CD4-positive, CD25-positive, alpha-beta regulatory T cell (primary cell): ENCODE measurements around the gene ISL1. TPM values are rescaled to one million over a fixed set of nuclear protein-coding genes. Genes with fewer than 3 reads are reported as not detected.

Experiments used
- ATAC-seq, 2 donors: fragments of 150-1000 bp; cut with Tn5 transposase; one replicate each; pipeline ENCODE4 v1.10.0; 2021; ENCODE audit warnings: low read depth in 2 of 2, moderate number of reproducible peaks in 2 of 2, moderate library complexity in 1 of 2
- DNase-seq, 3 donors: peaks; one replicate each; pipeline versions ENCODE4 v3.0.0 to v3.0.0-alpha.2; 2012 to 2022; ENCODE audit warnings: mixed read lengths in 1 of 3
- H3K27ac ChIP-seq: one replicate; pipeline ENCODE4 v1.7.0; 2013; ENCODE audit warnings: mild to moderate bottlenecking, low read length; ENCODE audit not compliant: insufficient read depth, poor library complexity, severe bottlenecking
- H3K27me3 ChIP-seq: one replicate; pipeline ENCODE4 v1.7.0; 2013; ENCODE audit warnings: low read length; ENCODE audit not compliant: control insufficient read depth, insufficient read depth
- H3K36me3 ChIP-seq: one replicate; pipeline ENCODE4 v1.7.0; 2013; ENCODE audit warnings: mild to moderate bottlenecking, low read length, moderate library complexity; ENCODE audit not compliant: control insufficient read depth, insufficient read depth
- H3K4me1 ChIP-seq: 2 replicates; pipeline ENCODE4 v1.7.0; 2013; ENCODE audit warnings: mild to moderate bottlenecking, low read length; ENCODE audit not compliant: insufficient read depth, control insufficient read depth, poor library complexity, severe bottlenecking
- H3K4me3 ChIP-seq: one replicate; pipeline ENCODE4 v1.7.0; 2013; ENCODE audit warnings: low read depth, mild to moderate bottlenecking, low read length, moderate library complexity
- H3K9me3 ChIP-seq, 2 experiments: 1 replicate in 1 of 2; 2 replicates in 1 of 2; pipeline ENCODE4 v1.7.0; 2013; ENCODE audit warnings: low read length in 2 of 2, mild to moderate bottlenecking in 1 of 2, moderate library complexity in 1 of 2; ENCODE audit not compliant: control insufficient read depth in 2 of 2
- H3K27ac Mint-ChIP-seq, 3 donors: one replicate each; pipeline ENCODE4 v1.8.0; 2020 to 2022; ENCODE audit warnings: mild to moderate bottlenecking in 3 of 3, mixed read lengths in 3 of 3, moderate library complexity in 2 of 3
- H3K27me3 Mint-ChIP-seq: one replicate; pipeline ENCODE4 v1.8.0; 2022; ENCODE audit warnings: mild to moderate bottlenecking, mixed read lengths
- H3K36me3 Mint-ChIP-seq: one replicate; pipeline ENCODE4 v1.8.0; 2020; ENCODE audit warnings: mixed read lengths
- H3K4me1 Mint-ChIP-seq, 4 donors: one replicate each; pipeline ENCODE4 v1.8.0; 2020 to 2022; ENCODE audit warnings: mixed read lengths in 4 of 4, mild to moderate bottlenecking in 1 of 4
- H3K4me3 Mint-ChIP-seq, 4 donors: one replicate each; pipeline ENCODE4 v1.8.0; 2020 to 2022; ENCODE audit warnings: mild to moderate bottlenecking in 4 of 4, mixed read lengths in 4 of 4, moderate library complexity in 3 of 4
- H3K9me3 Mint-ChIP-seq, 7 donors: one replicate each; pipeline ENCODE4 v1.8.0; 2020 to 2022; ENCODE audit warnings: mixed read lengths in 7 of 7, mild to moderate bottlenecking in 3 of 7, moderate library complexity in 2 of 7
- polyA plus RNA-seq, 4 donors: library from polyadenylated mRNA; unstranded; fragments of 300-500 nt; fragmentation: Illumina TruSeq; gene quantifications; one replicate each; pipeline ENCODE4 v1.2.3, GENCODE V29; 2021
- total RNA-seq: library from RNA; stranded (reverse); gene quantifications from one replicate; pipeline ENCODE4 v1.2.3, GENCODE V29; 2022

ISL1 gene
- total and polyA plus RNA-seq, 5 donors from 2014 or later = not detected

DNA sequence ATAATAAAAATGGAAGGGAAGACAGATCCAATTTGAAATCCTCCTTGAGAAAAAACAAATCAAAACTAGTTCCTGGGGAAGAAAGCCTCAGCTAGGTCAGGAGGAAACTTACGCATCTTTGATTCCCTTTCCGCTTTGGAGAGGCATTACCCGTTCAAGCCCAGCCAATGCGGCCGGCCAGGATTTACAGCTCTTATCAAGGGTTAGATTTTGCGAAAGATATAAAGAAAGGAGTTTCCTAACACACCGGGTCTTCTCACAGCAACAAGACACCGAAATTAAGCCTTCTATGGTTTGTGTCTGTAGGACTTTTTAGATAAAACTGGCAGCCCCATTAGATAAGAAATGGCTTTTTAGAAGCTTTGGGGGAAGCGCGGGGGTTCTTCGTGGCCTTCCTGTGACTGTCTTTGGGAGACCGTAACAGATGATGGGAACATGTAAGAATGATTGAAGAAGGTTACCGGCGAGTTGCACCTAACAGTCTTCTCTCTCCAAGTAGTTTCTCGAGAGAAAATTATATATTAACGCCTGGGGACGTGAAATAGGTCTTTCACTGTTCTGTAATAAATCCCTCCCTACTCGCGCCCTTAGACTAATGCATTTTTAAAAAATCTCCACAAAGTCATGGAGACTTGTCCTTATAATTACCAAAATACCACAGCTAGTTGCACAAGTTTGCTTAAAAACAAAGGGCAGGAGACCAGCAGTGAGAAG is 1.3 kb upstream of the ISL1 start:
- Histone ChIP-seq H3K4me1 (no peaks in the 10 kb centered on the region), H3K9me3 (peaks cover 0 to 2% of the 10 kb centered on the region in 2 experiments), H3K27ac (no peak overlapping the region), H3K36me3 (no peaks in the 10 kb centered on the region), H3K27me3 (peaks cover 59% of the 10 kb centered on the region), H3K4me3 (no peak overlapping the region)
- ATAC-seq (no peak), DNase-seq (no peak)
- Mint-ChIP-seq H3K36me3 (no peaks in the 10 kb centered on the region), H3K27ac (no peak overlapping the region), H3K4me3 (no peak overlapping the region), H3K4me1 (peaks cover 0 to 5% (median 0%) of the 10 kb centered on the region in 4 donors), H3K9me3 (peaks cover 0 to 22% (median 2%) of the 10 kb centered on the region in 7 donors), H3K27me3 (peaks cover 88% of the 10 kb centered on the region)

DNA sequence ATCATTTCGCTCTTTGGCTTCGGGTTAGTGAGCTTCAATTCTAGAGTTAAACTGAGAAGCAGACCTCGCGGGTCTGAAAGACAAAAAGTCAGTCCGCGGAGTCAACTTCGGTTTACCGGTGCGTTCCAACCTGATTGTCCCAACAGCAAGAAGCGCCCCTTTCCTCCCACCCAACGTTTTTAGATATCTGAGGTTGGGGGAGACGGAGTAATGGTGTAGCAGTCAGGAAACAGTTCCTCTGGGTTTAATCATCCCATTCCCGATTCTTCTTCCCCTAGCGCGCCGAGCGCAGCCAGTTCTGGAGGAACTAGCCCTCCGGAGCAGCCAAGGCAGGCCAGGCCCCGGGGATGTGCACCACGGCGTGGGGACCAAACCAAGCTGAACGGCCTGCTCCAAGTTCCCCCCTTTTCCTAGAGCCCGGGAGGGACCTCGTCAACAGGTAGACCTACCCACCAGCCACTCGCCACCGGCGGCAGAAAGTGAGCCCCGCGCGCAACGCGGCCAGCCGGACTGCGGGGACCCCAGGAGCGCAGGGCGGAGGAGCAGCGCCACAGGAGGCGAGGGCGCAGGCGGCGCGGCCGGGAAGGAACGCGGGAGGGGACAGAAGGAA is 622 bp upstream of the ISL1 start:
- Histone ChIP-seq H3K27me3 (peaks cover 61% of the 10 kb centered on the region), H3K4me3 (no peak overlapping the region), H3K36me3 (no peaks in the 10 kb centered on the region), H3K27ac (no peak overlapping the region), H3K9me3 (peaks cover 2 to 3% of the 10 kb centered on the region in 2 experiments), H3K4me1 (no peaks in the 10 kb centered on the region)
- H3K27ac Mint-ChIP-seq = no peak overlapping the region
- H3K9me3 Mint-ChIP-seq = peaks cover 0 to 20% (median 2%) of the 10 kb centered on the region in 7 donors
- no peak for DNase-seq
- ATAC-seq = no peak
- H3K27me3 Mint-ChIP-seq = peaks cover 85% of the 10 kb centered on the region
- no peak overlapping the region for H3K4me3 Mint-ChIP-seq
- peaks cover 0 to 5% (median 0%) of the 10 kb centered on the region in 4 donors for H3K4me1 Mint-ChIP-seq
- no peaks in the 10 kb centered on the region for H3K36me3 Mint-ChIP-seq

DNA sequence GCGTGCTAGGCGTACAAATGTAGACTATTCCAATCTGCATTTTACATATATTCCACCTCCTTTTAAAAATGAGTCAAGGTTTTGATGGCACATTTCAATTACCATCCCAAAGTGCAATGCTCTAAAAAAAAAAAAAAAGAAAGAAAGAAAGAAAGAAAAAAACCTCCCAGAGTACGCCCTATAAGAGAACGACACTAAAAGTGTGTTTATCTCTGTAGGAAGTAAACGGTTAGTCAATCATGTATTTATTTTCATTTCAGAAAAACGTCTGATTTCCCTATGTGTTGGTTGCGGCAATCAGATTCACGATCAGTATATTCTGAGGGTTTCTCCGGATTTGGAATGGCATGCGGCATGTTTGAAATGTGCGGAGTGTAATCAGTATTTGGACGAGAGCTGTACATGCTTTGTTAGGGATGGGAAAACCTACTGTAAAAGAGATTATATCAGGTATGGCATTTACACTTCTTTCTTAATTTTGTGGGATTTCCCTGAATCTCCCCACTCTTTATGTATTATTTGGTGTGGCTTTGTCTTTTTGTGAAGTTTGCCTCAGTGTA is 1.1 kb downstream of the ISL1 start:
- Mint-ChIP-seq H3K4me1 (peaks cover 0 to 5% (median 0%) of the 10 kb centered on the region in 4 donors), H3K9me3 (peaks cover 0 to 11% (median 2%) of the 10 kb centered on the region in 7 donors), H3K36me3 (no peaks in the 10 kb centered on the region), H3K27me3 (peaks cover 81% of the 10 kb centered on the region), H3K27ac (no peak overlapping the region), H3K4me3 (no peak overlapping the region)
- Histone ChIP-seq H3K36me3 (no peaks in the 10 kb centered on the region), H3K27me3 (peaks cover 47% of the 10 kb centered on the region), H3K4me3 (no peak overlapping the region), H3K9me3 (peaks cover 2 to 3% of the 10 kb centered on the region in 2 experiments), H3K4me1 (no peaks in the 10 kb centered on the region), H3K27ac (no peak overlapping the region)
- DNase-seq = no peak
- ATAC-seq = no peak

DNA sequence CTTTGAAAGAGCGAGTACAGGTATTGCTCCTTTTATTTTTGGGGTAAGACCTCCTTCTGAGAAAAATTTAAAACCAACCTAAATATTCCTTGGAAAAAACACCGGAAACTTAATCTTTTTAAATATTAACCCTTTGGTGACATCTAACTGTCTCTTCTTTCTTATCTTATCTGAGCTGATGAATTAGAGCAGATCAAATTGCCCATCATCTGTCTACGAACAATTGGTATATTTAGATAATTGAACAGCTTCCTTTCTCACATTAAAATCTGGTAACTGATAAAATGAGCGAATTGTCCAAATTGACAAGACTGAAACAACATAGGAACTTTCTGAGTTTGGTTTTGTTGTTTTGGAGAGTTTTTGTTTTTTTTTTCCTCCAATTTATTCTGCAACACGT is 2.0 kb downstream of the ISL1 start:
- H3K4me3 ChIP-seq = no peak overlapping the region
- H3K27ac ChIP-seq = no peak overlapping the region
- H3K4me1 Mint-ChIP-seq = peaks cover 0 to 5% (median 0%) of the 10 kb centered on the region in 4 donors
- ATAC-seq (no peak), DNase-seq (no peak)
- peaks cover 0 to 11% (median 0%) of the 10 kb centered on the region in 7 donors for H3K9me3 Mint-ChIP-seq
- peaks cover 74% of the 10 kb centered on the region for H3K27me3 Mint-ChIP-seq
- no peak overlapping the region for H3K4me3 Mint-ChIP-seq
- H3K9me3 ChIP-seq = peaks cover 2 to 3% of the 10 kb centered on the region in 2 experiments
- no peaks in the 10 kb centered on the region for H3K36me3 Mint-ChIP-seq
- no peaks in the 10 kb centered on the region for H3K4me1 ChIP-seq
- H3K27me3 ChIP-seq = peaks cover 38% of the 10 kb centered on the region
- no peak overlapping the region for H3K27ac Mint-ChIP-seq
- H3K36me3 ChIP-seq = no peaks in the 10 kb centered on the region

DNA sequence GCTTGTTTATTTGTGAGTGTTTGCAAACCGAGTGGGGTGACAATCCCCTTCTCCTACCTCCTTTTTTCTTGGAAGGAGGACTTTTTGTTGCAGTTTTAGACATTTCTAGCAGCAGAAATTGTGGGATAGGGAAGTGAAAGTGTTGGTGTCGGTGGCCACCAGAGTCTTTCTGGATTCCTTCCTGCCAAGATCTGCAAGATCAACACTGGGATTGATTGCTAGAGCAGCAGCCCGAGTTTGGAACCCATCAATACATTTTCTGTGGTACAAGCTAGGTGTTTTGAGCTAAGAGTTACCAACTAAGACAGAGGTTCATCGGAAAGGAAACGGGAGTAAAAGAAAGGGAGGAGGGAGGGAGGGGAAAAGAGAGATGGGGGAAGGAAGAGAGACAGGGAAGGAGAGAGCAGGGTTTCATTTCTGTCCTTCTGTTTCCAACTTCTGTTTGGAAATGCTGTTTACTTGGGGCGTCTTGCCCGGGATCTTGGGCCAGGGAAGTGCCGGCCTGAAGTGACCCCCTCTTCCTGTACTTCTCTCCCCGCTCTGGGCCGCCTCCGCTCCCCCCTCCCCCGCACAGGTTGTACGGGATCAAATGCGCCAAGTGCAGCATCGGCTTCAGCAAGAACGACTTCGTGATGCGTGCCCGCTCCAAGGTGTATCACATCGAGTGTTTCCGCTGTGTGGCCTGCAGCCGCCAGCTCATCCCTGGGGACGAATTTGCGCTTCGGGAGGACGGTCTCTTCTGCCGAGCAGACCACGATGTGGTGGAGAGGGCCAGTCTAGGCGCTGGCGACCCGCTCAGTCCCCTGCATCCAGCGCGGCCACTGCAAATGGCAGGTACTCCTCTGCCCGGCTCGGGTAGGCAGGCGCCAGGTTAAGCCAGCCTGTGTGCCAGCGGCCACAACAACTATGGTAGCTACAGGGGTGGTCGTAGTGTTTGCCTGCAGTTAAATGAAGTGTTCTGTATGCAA is 4.0 kb downstream of the ISL1 start:
- Histone ChIP-seq H3K36me3 (no peaks in the 10 kb centered on the region), H3K27ac (no peak overlapping the region), H3K27me3 (peaks cover 27% of the 10 kb centered on the region), H3K4me1 (no peaks in the 10 kb centered on the region), H3K9me3 (peaks cover 0 to 3% of the 10 kb centered on the region in 2 experiments), H3K4me3 (no peak overlapping the region)
- DNase-seq (no peak), ATAC-seq (no peak)
- Mint-ChIP-seq H3K27ac (no peak overlapping the region), H3K36me3 (no peaks in the 10 kb centered on the region), H3K4me1 (peaks cover 0 to 5% (median 0%) of the 10 kb centered on the region in 4 donors), H3K27me3 (peaks cover 63% of the 10 kb centered on the region), H3K9me3 (peaks cover 0 to 11% (median 2%) of the 10 kb centered on the region in 7 donors), H3K4me3 (no peak overlapping the region)

DNA sequence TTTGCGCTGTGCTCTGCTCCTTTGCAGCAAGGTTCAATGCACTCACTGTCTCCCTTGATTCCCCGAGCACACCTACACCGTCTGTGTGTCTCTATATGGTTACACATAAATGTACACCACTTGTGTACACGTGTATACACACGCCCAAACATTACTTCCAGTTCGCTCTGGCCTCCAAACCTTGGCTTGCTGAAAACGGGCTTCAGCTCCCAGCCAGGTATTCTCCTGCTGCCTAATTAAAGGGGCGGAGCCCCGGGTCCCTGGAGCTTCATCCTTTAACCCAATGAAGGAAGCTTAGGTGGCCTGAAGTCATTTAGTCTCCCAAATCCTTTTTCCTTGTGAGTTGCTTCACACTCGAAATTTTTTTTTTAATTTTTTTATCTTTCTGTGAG is 4.6 kb downstream of the ISL1 start:
- no peak for ATAC-seq
- H3K27ac Mint-ChIP-seq = no peak overlapping the region
- Histone ChIP-seq H3K27me3 (peaks cover 27% of the 10 kb centered on the region), H3K27ac (no peak overlapping the region), H3K4me3 (no peak overlapping the region), H3K36me3 (no peaks in the 10 kb centered on the region), H3K4me1 (no peaks in the 10 kb centered on the region), H3K9me3 (peaks cover 0 to 3% of the 10 kb centered on the region in 2 experiments)
- peaks cover 57% of the 10 kb centered on the region for H3K27me3 Mint-ChIP-seq
- no peaks in the 10 kb centered on the region for H3K36me3 Mint-ChIP-seq
- H3K9me3 Mint-ChIP-seq = peaks cover 0 to 13% (median 4%) of the 10 kb centered on the region in 7 donors
- no peak for DNase-seq
- no peak overlapping the region for H3K4me3 Mint-ChIP-seq
- H3K4me1 Mint-ChIP-seq = peaks cover 0 to 5% (median 0%) of the 10 kb centered on the region in 4 donors
